GM21825 (cell line): Measurements from ENCODE around the gene RNH1.

Experiments
- ATAC-seq: cut with Tn5 transposase; IDR thresholded peaks from one replicate; pipeline ENCODE4 v1.9.1; 2021; ENCODE audit warnings: mild to moderate bottlenecking, moderate library complexity; ENCODE audit not compliant: unreplicated experiment

The RNH1 gene

GRCh38 chr11:506995-507726, at the start of gene RNH1:
Gene RNH1, minus strand, starts transcription at chr11:507242. Its CDS starts 5,080 bp downstream, at chr11:502162.
- ATAC-seq = peak; percentile 49

- no peak for ATAC-seq
Measured at GRCh38 chr11:555780-556661, 49.0 kb upstream of the RNH1 start.

GRCh38 chr11:555227-555779, 48.3 kb upstream of the RNH1 start:
- ATAC-seq = no peak

- ATAC-seq = peak; percentile 47
Measured at GRCh38 chr11:554428-555226, 47.6 kb upstream of the RNH1 start.

GRCh38 chr11:553988-554340, 46.9 kb upstream of the RNH1 start:
- no peak for ATAC-seq

GRCh38 chr11:553083-553987, 46.3 kb upstream of the RNH1 start:
- no peak for ATAC-seq

- ATAC-seq = no peak
Measured at GRCh38 chr11:551596-551995, 44.6 kb upstream of the RNH1 start.

- no peak for ATAC-seq
Measured at GRCh38 chr11:551131-551530, 44.1 kb upstream of the RNH1 start.

GRCh38 chr11:550746-551085, 43.7 kb upstream of the RNH1 start:
- ATAC-seq = no peak

GRCh38 chr11:550021-550745, 43.1 kb upstream of the RNH1 start:
- no peak for ATAC-seq

GRCh38 chr11:548700-549603, 41.9 kb upstream of the RNH1 start:
- no peak for ATAC-seq

GRCh38 chr11:545171-545570, 38.1 kb upstream of the RNH1 start:
- no peak for ATAC-seq

- ATAC-seq = no peak
Measured at GRCh38 chr11:544817-545166, 37.8 kb upstream of the RNH1 start.

GRCh38 chr11:541433-541885, 34.4 kb upstream of the RNH1 start:
- no peak for ATAC-seq

- no peak for ATAC-seq
Measured at GRCh38 chr11:540583-541432, 33.8 kb upstream of the RNH1 start.

- ATAC-seq = no peak
Measured at GRCh38 chr11:539971-540481, 33.0 kb upstream of the RNH1 start.

GRCh38 chr11:538431-539051, 31.5 kb upstream of the RNH1 start:
- no peak for ATAC-seq
